Measurements from ENCODE around the gene ASIC4.

GRCh38 chr2:219478916-219479315, 35.4 kb upstream of the ASIC4 start:
- TF ChIP-seq, protein P1, sequence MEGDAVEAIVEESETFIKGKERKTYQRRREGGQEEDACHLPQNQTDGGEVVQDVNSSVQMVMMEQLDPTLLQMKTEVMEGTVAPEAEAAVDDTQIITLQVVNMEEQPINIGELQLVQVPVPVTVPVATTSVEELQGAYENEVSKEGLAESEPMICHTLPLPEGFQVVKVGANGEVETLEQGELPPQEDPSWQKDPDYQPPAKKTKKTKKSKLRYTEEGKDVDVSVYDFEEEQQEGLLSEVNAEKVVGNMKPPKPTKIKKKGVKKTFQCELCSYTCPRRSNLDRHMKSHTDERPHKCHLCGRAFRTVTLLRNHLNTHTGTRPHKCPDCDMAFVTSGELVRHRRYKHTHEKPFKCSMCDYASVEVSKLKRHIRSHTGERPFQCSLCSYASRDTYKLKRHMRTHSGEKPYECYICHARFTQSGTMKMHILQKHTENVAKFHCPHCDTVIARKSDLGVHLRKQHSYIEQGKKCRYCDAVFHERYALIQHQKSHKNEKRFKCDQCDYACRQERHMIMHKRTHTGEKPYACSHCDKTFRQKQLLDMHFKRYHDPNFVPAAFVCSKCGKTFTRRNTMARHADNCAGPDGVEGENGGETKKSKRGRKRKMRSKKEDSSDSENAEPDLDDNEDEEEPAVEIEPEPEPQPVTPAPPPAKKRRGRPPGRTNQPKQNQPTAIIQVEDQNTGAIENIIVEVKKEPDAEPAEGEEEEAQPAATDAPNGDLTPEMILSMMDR (IDR thresholded peaks at IDR 0.05; ENCODE audit: low read depth, low read length): no peak
- TF ChIP-seq POLR2A (IDR thresholded peaks at IDR 0.05; ENCODE audit: extremely low read depth, insufficient read length): no peak
